ENCODE measurements around the gene RBM18.

- TF ChIP-seq POLR2A (IDR thresholded peaks at IDR 0.05) = no peak
- TF ChIP-seq CTCF (IDR thresholded peaks at IDR 0.05) = no peak
Measured at GRCh38 chr9:122197426-122197825, 67.2 kb downstream of the RBM18 start.

Measured in uterus (tissue), 2 donors.